H1 (cell line): ENCODE results near the gene DAO. TPM values are rescaled to one million over a fixed set of nuclear protein-coding genes. Genes with fewer than 3 reads are reported as not detected.

Experiments used
- CTCF ChIA-PET: fragments of 300-600 bp; sonication (Branson Sonifier 250); formaldehyde crosslinking; loops from one replicate; lab custom pipeline; 2021; ENCODE audit not compliant: partially characterized antibody; lab: Charles Lee
- POLR2A ChIA-PET: fragments of 300-600 bp; sonication (Branson Sonifier 250); formaldehyde crosslinking; loops from one replicate; lab custom pipeline; 2021; ENCODE audit warnings: inconsistent platforms; ENCODE audit not compliant: partially characterized antibody; lab: Charles Lee
- DNase-seq, 2 experiments: peaks; one replicate each; pipeline versions ENCODE4 v3.0.0 to v3.0.0-alpha.2; 2010 to 2022; ENCODE audit warnings: low spot score in 2 of 2, low read depth in 1 of 2, mixed read lengths in 1 of 2
- FAIRE-seq: peaks from 2 replicates; lab custom pipeline; 2011; peaks lifted over from hg19 to GRCh38; lab: Jason Lieb, UNC
- H2AFZ ChIP-seq: 2 replicates; pipeline ENCODE4 v1.8.1; 2012; ENCODE audit warnings: low read length, inconsistent platforms
- H2AK5ac ChIP-seq: 2 replicates; pipeline ENCODE4 v1.6.1; 2013; ENCODE audit warnings: low read depth, low read length
- H2BK120ac ChIP-seq: replicated peaks from 2 replicates; pipeline ENCODE3; 2013; ENCODE audit warnings: low read depth, low read length, inconsistent platforms
- H2BK12ac ChIP-seq: 2 replicates; pipeline ENCODE4 v1.6.1; 2013; ENCODE audit warnings: low read depth, low read length
- H2BK15ac ChIP-seq: 2 replicates; pipeline ENCODE4 v1.6.1; 2013; ENCODE audit warnings: low read length
- H2BK20ac ChIP-seq: 2 replicates; pipeline ENCODE4 v1.6.1; 2013; ENCODE audit warnings: low read length
- H2BK5ac ChIP-seq: 2 replicates; pipeline ENCODE4 v1.6.1; 2013; ENCODE audit warnings: low read depth, low read length
- H3K14ac ChIP-seq: 2 replicates; pipeline ENCODE4 v1.6.1; 2013; ENCODE audit warnings: inconsistent platforms; ENCODE audit not compliant: insufficient read length
- H3K18ac ChIP-seq: 2 replicates; pipeline ENCODE4 v1.6.1; 2013; ENCODE audit warnings: low read length; ENCODE audit errors: extremely low read depth
- H3K23ac ChIP-seq: 2 replicates; pipeline ENCODE4 v1.6.1; 2013; ENCODE audit warnings: inconsistent platforms; ENCODE audit not compliant: insufficient read length
- H3K23me2 ChIP-seq: 2 replicates; pipeline ENCODE4 v1.6.1; 2013; ENCODE audit warnings: low read depth, low read length
- H3K27ac ChIP-seq: 2 replicates; pipeline ENCODE4 v1.6.1; 2011; ENCODE audit warnings: low read depth, low read length, inconsistent platforms
- H3K27me3 ChIP-seq, 4 experiments: replicated peaks in 1 of 4; 1 replicate in 1 of 4; 2 replicates in 3 of 4; pipeline versions ENCODE4 v1.6.1 to v1.8.1; 2011 to 2013; ENCODE audit warnings: low read length in 3 of 4, mild to moderate bottlenecking in 3 of 4, inconsistent platforms in 2 of 4, mixed read lengths in 2 of 4, moderate library complexity in 1 of 4; ENCODE audit not compliant: control insufficient read depth in 3 of 4, insufficient read depth in 3 of 4; ENCODE audit errors: extremely low read depth in 1 of 4
- H3K36me3 ChIP-seq, 4 experiments: 2 replicates each; pipeline versions ENCODE4 v1.6.1 to v1.8.1; 2011 to 2013; ENCODE audit warnings: mild to moderate bottlenecking in 4 of 4, low read length in 3 of 4, moderate library complexity in 2 of 4, control low read depth in 1 of 4, inconsistent platforms in 1 of 4; ENCODE audit not compliant: insufficient read depth in 4 of 4, control insufficient read depth in 2 of 4
- H3K4ac ChIP-seq: replicated peaks from 2 replicates; pipeline ENCODE3; 2013; ENCODE audit warnings: low read length, low read depth, mixed read lengths, inconsistent platforms; ENCODE audit not compliant: insufficient read length
- H3K4me1 ChIP-seq, 4 experiments: replicated peaks in 1 of 4; 1 replicate in 1 of 4; 2 replicates in 3 of 4; pipeline versions ENCODE4 v1.6.1 to v1.8.1; 2011 to 2013; ENCODE audit warnings: low read length in 3 of 4, inconsistent platforms in 2 of 4, mixed read lengths in 1 of 4; ENCODE audit not compliant: insufficient read depth in 4 of 4, control insufficient read depth in 3 of 4
- H3K4me2 ChIP-seq, 2 experiments: 2 replicates each; pipeline versions ENCODE4 v1.6.1 to v1.8.1; 2011 to 2013; ENCODE audit warnings: low read depth in 2 of 2, low read length in 2 of 2, control low read depth in 1 of 2, inconsistent platforms in 1 of 2, mild to moderate bottlenecking in 1 of 2; ENCODE audit not compliant: insufficient read depth in 1 of 2
- H3K4me3 ChIP-seq, 4 experiments: fragments of 200-600, 300-600 bp in 1 of 4; sonication (generic), shearing (Covaris generic), sonication (Bioruptor Twin) in 1 of 4; 2 replicates each; pipeline versions ENCODE4 v1.5.1 to v1.8.1; 2011 to 2016; ENCODE audit warnings: low read length in 4 of 4, low read depth in 3 of 4, control low read depth in 2 of 4, inconsistent platforms in 2 of 4, mild to moderate bottlenecking in 2 of 4, mixed read lengths in 1 of 4, moderate library complexity in 1 of 4; ENCODE audit not compliant: insufficient read depth in 2 of 4; ENCODE audit errors: extremely low read depth in 1 of 4
- H3K56ac ChIP-seq: replicated peaks from 2 replicates; pipeline ENCODE3; 2013; ENCODE audit warnings: low read depth, mild to moderate bottlenecking, mixed read lengths, low read length, inconsistent platforms; ENCODE audit not compliant: insufficient read length
- H3K79me1 ChIP-seq: 2 replicates; pipeline ENCODE4 v1.6.1; 2013; ENCODE audit warnings: low read depth, low read length, control low read depth
- H3K79me2 ChIP-seq, 2 experiments: 2 replicates each; pipeline versions ENCODE4 v1.6.1 to v1.8.1; 2012 to 2013; ENCODE audit warnings: low read length in 2 of 2, mild to moderate bottlenecking in 2 of 2, inconsistent platforms in 1 of 2; ENCODE audit not compliant: insufficient read depth in 2 of 2, control insufficient read depth in 1 of 2
- H3K9ac ChIP-seq, 4 experiments: replicated peaks in 1 of 4; 1 replicate in 1 of 4; 2 replicates in 3 of 4; pipeline versions ENCODE4 v1.6.1 to v1.8.1; 2011 to 2013; ENCODE audit warnings: low read depth in 3 of 4, low read length in 3 of 4, control low read depth in 2 of 4, mild to moderate bottlenecking in 2 of 4, moderate library complexity in 2 of 4, inconsistent platforms in 1 of 4; ENCODE audit errors: extremely low read depth in 1 of 4
- H3K9me3 ChIP-seq, 2 experiments: 2 replicates each; pipeline versions ENCODE4 v1.6.1 to v1.8.1; 2012 to 2013; ENCODE audit warnings: mild to moderate bottlenecking in 2 of 2, moderate library complexity in 2 of 2, control low read depth in 1 of 2, inconsistent platforms in 1 of 2, low read depth in 1 of 2, low read length in 1 of 2, mixed read lengths in 1 of 2; ENCODE audit not compliant: insufficient read depth in 2 of 2
- H4K20me1 ChIP-seq, 2 experiments: replicated peaks in 1 of 2; 2 replicates each; pipeline versions ENCODE3 to v1.8.1; 2011 to 2013; ENCODE audit warnings: inconsistent platforms in 2 of 2, low read length in 2 of 2, mild to moderate bottlenecking in 1 of 2; ENCODE audit not compliant: insufficient read depth in 2 of 2, control insufficient read depth in 1 of 2
- H4K5ac ChIP-seq: 2 replicates; pipeline ENCODE4 v1.6.1; 2013; ENCODE audit warnings: low read length, low read depth, mixed read lengths, inconsistent platforms; ENCODE audit not compliant: insufficient read length
- H4K8ac ChIP-seq: 2 replicates; pipeline ENCODE4 v1.8.0; 2013; ENCODE audit warnings: mild to moderate bottlenecking, moderate library complexity, low read length, inconsistent platforms; ENCODE audit not compliant: insufficient read depth; ENCODE audit errors: extremely low read depth
- H4K91ac ChIP-seq: replicated peaks from 2 replicates; pipeline ENCODE3; 2013; ENCODE audit warnings: low read length, mixed read lengths, inconsistent platforms; ENCODE audit not compliant: insufficient read length
- ATF2 ChIP-seq: IDR thresholded peaks from 2 replicates; pipeline ENCODE4 v1.6.1; 2012; ENCODE audit warnings: low read length, inconsistent platforms
- ATF3 ChIP-seq: IDR thresholded peaks from 2 replicates; pipeline ENCODE4 v1.6.1; 2011; ENCODE audit warnings: low read depth, mild to moderate bottlenecking, low read length; ENCODE audit not compliant: insufficient read depth
- CTBP2 ChIP-seq: IDR thresholded peaks from 2 replicates; pipeline ENCODE4 v1.7.0; 2011; ENCODE audit warnings: borderline replicate concordance, mild to moderate bottlenecking, moderate library complexity, mixed read lengths, low read length; ENCODE audit not compliant: insufficient read depth, insufficient read length
- SUZ12 ChIP-seq: fragments of 200-600 bp; sonication (generic); IDR thresholded peaks from 2 replicates; pipeline ENCODE4 v1.6.1; 2012; ENCODE audit warnings: mild to moderate bottlenecking, inconsistent platforms, low read length, moderate library complexity, mixed read lengths
- WGBS, 2 experiments: shearing (Covaris generic) in 1 of 2; methylation state at CpG; one replicate each; pipeline versions ENCODE4 v1.1.6 to v1.1.7; 2013 to 2015; ENCODE audit warnings: low lambda C conversion rate in 2 of 2, mixed read lengths in 2 of 2, inconsistent platforms in 1 of 2, low coverage in 1 of 2, missing lambda C conversion rate in 1 of 2; ENCODE audit not compliant: insufficient replicate concordance in 2 of 2, insufficient coverage in 1 of 2, insufficient read length in 1 of 2; ENCODE audit errors: extremely low coverage in 1 of 2, missing lambda C conversion rate in 1 of 2; 5-methylcytosine and 5-hydroxymethylcytosine counted together
- polyA plus RNA-seq, 7 experiments: library from polyadenylated mRNA; depleted of rRNA in 3 of 7; stranded (reverse) in 5 of 7; unstranded in 2 of 7; fragments of >200 nt in 5 of 7; fragments of 200-250 nt in 2 of 7; gene quantifications; 1 replicate in 5 of 7; 2 replicates in 1 of 7; 4 replicates in 1 of 7; pipeline versions ENCODE4 v1.2.1 to v1.2.3, GENCODE V29; 2011 to 2013; ENCODE audit warnings: missing spikeins in 2 of 7, mixed read lengths in 2 of 7
- total RNA-seq: library from RNA; stranded (reverse); fragmentation: NEBNext Ultra II Directional; extraction: Animal tissue kit (Norgen Biotek cat#: 25700); gene quantifications from 2 replicates; pipeline ENCODE4 v1.2.1, GENCODE V29; 2021

DAO gene
- total and polyA plus RNA-seq, 2 of the 8 experiments (the other 6 are each of a cell fraction or from before 2014, with no cell fraction given), result not detected

GRCh38 chr12:108835860-108836634, 43.8 kb upstream of the DAO start:
- peaks cover 2 to 14% (median 6%) of the 10 kb centered on the region in 4 experiments; a peak in 5 of 7 replicates for H3K4me1 ChIP-seq
- H2BK5ac ChIP-seq, result no peak overlapping the region
- no peaks in the 10 kb centered on the region for H3K27me3 ChIP-seq
- no peak overlapping the region for H3K4ac ChIP-seq
- ChIA-PET POLR2A (no interaction called here), CTCF (interaction anchor here (1.2 kb wide), 2 partner anchors 13 kb away, joined by 3 to 4 read pairs; no protein-coding TSS in a partner anchor)
- no peak overlapping the region for H3K56ac ChIP-seq
- no peaks in the 10 kb centered on the region for H4K20me1 ChIP-seq
- no peak overlapping the region for H3K14ac ChIP-seq
- H2AFZ ChIP-seq, result no peak overlapping the region
- peaks cover 2% of the 10 kb centered on the region; the same call in 1 of the 2 replicates for H3K79me1 ChIP-seq
- no peak overlapping the region for H3K4me3 ChIP-seq
- H3K9ac ChIP-seq, result no peak overlapping the region
- no peak overlapping the region for H3K4me2 ChIP-seq
- DNase-seq (no peak), FAIRE-seq (no peak)
- no peak overlapping the region for H2BK20ac ChIP-seq
- H2AK5ac ChIP-seq, result no peak overlapping the region
- H3K23ac ChIP-seq, result no peak overlapping the region
- no peaks in the 10 kb centered on the region for H3K79me2 ChIP-seq
- no peak overlapping the region for H2BK12ac ChIP-seq
- no peak overlapping the region for H3K18ac ChIP-seq
- TF ChIP-seq CTBP2 (no peak), ATF3 (no peak), ATF2 (no peak), SUZ12 (no peak)
- TF ChIP-seq, all 59 proteins: peak for 0
- peaks cover 0 to 5% (median 0%) of the 10 kb centered on the region in 4 experiments; a peak in 2 of 8 replicates for H3K36me3 ChIP-seq
- no peak overlapping the region for H3K27ac ChIP-seq
- H2BK15ac ChIP-seq, result no peak overlapping the region
- WGBS, 2 experiments, result 82% methylated on average over 7 of the region's 7 CpGs; no CpG with 5 or more reads in 1 of the 2 experiments
- no peaks in the 10 kb centered on the region for H3K23me2 ChIP-seq
- no peak overlapping the region for H4K5ac ChIP-seq
- no peak overlapping the region for H4K8ac ChIP-seq
- H2BK120ac ChIP-seq, result no peak overlapping the region
- H4K91ac ChIP-seq, result no peak overlapping the region
- H3K9me3 ChIP-seq, result no peaks in the 10 kb centered on the region
